HG03575 (cell line): Measurements from ENCODE around the gene RHBDD1.

Experiments used
- ATAC-seq: cut with Tn5 transposase; IDR thresholded peaks from one replicate; pipeline ENCODE4 v1.9.1; 2021; ENCODE audit not compliant: unreplicated experiment, insufficient number of reproducible peaks, low FRiP score; ENCODE audit errors: extremely low read depth

RHBDD1 gene

GRCh38 chr2:226875438-226876225, 39.8 kb downstream of the RHBDD1 start:
- ATAC-seq: no peak

- no peak for ATAC-seq
Observed at GRCh38 chr2:226877491-226877890, 41.6 kb downstream of the RHBDD1 start.

GRCh38 chr2:226881287-226881686, 45.4 kb downstream of the RHBDD1 start:
- no peak for ATAC-seq

DNA sequence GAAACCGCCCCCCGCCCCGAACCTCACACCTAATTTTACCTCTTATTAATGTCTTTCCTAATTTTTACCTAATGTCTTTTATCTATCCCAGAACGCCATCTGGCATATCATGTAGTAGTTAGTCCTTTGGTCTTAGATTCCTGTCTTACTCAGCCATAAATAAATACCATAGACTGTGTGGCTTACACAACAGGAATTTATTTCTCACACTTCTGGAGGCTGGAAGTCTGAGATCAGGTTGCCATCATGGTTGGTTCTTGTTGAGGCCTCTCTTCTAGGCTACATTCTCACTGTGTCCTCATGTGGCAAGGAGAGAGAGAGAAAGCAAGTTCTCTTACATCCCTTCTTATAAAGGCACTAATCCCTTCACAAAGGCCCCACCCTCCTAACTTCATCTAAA, 46.8 kb downstream of the RHBDD1 start:
- no peak for ATAC-seq

DNA sequence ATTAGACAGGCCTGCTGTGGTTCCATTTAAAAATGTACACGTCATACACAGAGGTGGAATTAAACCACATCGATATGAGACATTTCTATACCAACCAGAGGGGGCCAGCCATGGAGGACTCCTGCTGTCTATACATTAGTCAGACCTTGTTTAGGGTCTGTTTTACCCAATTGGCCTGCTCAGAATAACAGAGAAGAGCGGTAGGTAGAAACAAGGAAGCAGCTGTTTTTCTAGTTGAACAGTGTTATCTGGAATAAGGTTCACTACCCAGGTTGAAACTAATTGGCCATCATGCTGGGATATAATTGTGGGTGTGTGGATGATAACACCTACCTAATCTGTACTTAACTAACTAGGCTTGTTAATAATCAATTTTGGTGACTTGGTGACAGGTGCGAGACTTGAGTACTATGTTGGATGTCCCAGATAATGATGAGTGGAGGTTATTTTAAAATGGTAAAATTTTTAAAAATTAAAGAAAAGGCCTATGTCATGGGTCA, 47.5 kb downstream of the RHBDD1 start:
- no peak for ATAC-seq

DNA sequence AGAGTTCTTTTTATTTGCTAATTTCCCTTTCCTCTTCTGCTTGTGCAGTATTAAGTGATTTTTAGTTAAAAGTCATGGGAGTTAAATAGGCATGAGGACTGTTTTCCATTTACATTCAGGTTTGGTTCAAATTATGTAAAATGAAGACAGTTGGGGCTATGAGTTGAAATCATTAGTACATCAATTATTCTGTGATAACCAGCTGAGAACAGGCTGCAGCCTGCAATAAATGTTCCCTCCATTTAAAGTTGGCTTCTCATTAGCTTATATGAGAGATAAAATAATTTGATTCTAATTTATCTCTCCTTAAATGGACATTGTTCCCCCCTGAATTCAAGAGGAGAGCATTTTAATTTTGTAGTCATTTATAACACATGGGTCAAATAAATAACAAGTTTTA, 48.3 kb downstream of the RHBDD1 start:
- ATAC-seq: no peak

GRCh38 chr2:226885769-226886435, 50.0 kb downstream of the RHBDD1 start:
- no peak for ATAC-seq

DNA sequence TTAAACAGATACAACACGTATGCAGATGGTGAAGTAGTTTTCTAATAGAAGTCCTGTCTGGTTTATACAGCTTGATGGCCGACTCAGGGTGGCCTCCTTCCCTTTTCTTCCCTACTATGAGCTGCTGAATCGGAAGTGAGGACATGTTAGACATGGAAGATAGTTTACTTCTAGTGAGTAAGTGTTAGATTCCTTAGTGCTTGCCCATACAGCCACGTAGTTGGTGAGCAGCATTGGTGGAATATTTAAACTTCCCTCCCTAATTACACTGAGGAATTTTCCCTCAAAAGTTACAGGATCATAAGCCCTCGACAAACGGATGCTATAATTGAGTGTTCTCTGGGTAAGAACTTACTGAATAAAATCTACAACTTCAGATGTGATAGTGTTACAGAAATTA, 52.1 kb downstream of the RHBDD1 start:
- ATAC-seq: no peak

DNA sequence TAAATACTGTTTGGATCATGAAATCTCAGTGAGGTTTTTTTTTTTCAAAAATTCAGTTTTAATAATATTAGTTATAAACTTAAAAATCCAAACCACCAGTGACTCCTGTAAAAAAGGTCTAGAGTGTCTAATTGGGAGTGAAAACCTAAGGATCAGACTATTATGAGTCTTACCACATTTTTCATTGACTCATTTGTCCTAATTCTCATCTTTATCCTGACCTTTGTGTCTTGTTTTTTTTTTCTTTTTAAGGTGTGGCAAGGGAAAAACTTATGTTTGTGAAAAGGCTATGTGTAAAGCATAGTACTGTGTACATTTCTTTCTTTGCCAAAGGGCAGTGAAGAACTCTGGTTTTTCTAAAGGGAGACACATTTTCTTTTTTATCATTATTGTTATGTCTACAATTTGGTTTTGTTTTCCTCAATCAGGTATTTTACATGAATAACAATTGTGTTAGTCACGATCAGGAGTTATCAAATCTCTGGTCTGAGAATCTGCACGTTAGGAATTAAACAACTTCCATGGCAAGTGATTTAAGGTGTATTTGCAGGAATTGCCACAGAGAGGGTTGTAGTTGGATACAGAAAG, 52.6 kb downstream of the RHBDD1 start:
- ATAC-seq: no peak

GRCh38 chr2:226888971-226889370, 53.1 kb downstream of the RHBDD1 start:
- ATAC-seq: no peak

DNA sequence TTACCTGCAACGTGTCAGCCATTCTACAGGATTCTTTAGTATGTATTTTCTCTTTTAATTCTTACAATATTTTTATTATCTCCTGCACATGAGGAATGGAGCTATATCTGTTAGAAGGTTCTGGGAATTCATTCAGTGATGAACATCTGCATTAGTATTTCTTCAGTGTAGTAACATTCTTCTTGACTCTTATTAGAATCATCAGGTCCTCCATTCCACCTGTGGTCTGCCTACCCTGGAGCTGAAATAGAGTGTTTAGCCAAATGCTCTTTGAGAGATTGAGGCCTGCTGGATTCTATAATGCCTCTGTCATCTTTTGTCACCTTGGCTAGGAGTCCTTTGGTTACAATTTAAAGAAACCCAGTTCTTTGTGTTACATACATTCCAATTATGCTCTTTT, 54.4 kb downstream of the RHBDD1 start:
- no peak for ATAC-seq

GRCh38 chr2:226891780-226892590, 56.1 kb downstream of the RHBDD1 start:
- no peak for ATAC-seq

DNA sequence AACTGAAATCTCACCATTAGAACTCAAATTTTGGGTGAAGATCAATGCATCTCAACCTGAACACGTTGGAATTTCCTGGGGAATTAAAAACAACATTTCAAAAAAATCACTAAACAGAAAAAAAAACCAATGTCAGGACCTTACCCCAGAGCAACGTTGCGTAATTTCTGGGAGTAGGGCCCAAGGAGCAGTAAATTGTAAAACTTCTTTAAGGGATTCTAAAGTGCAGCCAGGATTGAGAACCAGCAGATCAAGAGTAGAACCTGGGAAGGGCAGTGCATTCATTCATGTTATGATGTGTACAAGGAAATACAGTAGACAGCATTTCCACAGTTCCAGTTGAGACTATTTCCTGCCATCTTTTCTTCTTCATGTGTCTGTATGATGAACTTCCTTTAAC, 56.9 kb downstream of the RHBDD1 start:
- ATAC-seq: no peak

- no peak for ATAC-seq
Observed at GRCh38 chr2:226893216-226893615, 57.4 kb downstream of the RHBDD1 start.

DNA sequence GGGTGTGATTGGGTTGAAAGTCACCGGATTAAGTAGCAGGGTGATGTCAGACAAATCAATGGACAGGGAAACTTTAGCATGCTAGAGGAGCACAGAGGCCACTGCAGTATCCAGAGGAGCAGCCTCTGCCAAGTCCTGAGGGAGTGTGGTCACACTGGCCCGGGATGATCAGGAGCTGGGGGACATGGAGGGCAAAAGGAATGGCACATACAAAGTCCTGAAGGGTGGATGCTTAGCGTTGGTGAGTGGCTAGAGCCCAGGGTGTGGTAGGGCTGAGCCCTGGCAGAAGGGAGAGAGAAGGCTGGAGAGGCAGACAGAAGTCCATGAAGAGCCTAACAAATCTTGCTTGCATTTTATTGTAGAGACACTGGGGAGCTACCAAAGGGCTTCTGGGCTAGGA, 58.9 kb downstream of the RHBDD1 start:
- no peak for ATAC-seq

GRCh38 chr2:226895579-226895978, 59.7 kb downstream of the RHBDD1 start:
- no peak for ATAC-seq

GRCh38 chr2:226898121-226898520, 62.3 kb downstream of the RHBDD1 start:
- no peak for ATAC-seq

DNA sequence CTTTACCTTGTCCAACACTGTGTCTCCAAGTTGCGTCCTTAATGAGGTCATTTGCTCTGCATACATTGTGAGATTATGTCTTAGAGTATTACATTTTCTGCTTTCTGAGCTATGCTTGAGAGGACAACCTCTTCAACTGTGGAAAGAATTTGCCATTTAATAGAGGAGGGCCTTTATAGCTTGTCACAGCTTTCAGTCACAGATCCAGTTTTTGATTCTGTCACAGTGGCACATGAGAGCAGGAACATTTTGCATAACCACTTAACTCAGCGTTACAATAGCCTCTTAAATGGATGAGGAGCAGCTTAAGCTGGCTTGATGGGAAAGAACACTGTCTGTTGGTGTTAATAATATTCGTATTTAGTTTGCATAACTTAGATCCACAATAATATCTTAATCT, 63.0 kb downstream of the RHBDD1 start:
- no peak for ATAC-seq
